H1 (cell line): ENCODE results near the gene ADCY9. TPM values are rescaled to one million over a fixed set of nuclear protein-coding genes. Genes with fewer than 3 reads are reported as not detected.

Source experiments
- ATF2 ChIP-seq: IDR thresholded peaks from 2 replicates; pipeline ENCODE4 v1.6.1; 2012; ENCODE audit warnings: low read length, inconsistent platforms
- polyA plus RNA-seq, 7 experiments: library from polyadenylated mRNA; depleted of rRNA in 3 of 7; stranded (reverse) in 5 of 7; unstranded in 2 of 7; fragments of >200 nt in 5 of 7; fragments of 200-250 nt in 2 of 7; gene quantifications; 1 replicate in 5 of 7; 2 replicates in 1 of 7; 4 replicates in 1 of 7; pipeline versions ENCODE4 v1.2.1 to v1.2.3, GENCODE V29; 2011 to 2013; ENCODE audit warnings: missing spikeins in 2 of 7, mixed read lengths in 2 of 7
- total RNA-seq: library from RNA; stranded (reverse); fragmentation: NEBNext Ultra II Directional; extraction: Animal tissue kit (Norgen Biotek cat#: 25700); gene quantifications from 2 replicates; pipeline ENCODE4 v1.2.1, GENCODE V29; 2021

Gene ADCY9
- total and polyA plus RNA-seq, 2 of the 8 experiments (the other 6 are each of a cell fraction or from before 2014, with no cell fraction given): 5.4 to 13.1 TPM

GRCh38 chr16:4049031-4049430 lies 67.2 kb downstream of the ADCY9 start (continued):
- no peak for TF ChIP-seq ATF2
